Ramos (cell line): ENCODE results near the gene PES1.
"Not testable (repeated sequence)": the region's sequence is repeated elsewhere in the genome, so short reads cannot be mapped to it uniquely, and the experiment has no call there.

Experiments used
- in situ Hi-C: fragments of 300-500 bp; cut with MboI; formaldehyde crosslinking; loops from one replicate; pipeline ENCODE4 v1.14.3; 2022; ENCODE audit warnings: low sequenced_read_pairs; ENCODE audit not compliant: unreplicated experiment

Gene PES1

DNA sequence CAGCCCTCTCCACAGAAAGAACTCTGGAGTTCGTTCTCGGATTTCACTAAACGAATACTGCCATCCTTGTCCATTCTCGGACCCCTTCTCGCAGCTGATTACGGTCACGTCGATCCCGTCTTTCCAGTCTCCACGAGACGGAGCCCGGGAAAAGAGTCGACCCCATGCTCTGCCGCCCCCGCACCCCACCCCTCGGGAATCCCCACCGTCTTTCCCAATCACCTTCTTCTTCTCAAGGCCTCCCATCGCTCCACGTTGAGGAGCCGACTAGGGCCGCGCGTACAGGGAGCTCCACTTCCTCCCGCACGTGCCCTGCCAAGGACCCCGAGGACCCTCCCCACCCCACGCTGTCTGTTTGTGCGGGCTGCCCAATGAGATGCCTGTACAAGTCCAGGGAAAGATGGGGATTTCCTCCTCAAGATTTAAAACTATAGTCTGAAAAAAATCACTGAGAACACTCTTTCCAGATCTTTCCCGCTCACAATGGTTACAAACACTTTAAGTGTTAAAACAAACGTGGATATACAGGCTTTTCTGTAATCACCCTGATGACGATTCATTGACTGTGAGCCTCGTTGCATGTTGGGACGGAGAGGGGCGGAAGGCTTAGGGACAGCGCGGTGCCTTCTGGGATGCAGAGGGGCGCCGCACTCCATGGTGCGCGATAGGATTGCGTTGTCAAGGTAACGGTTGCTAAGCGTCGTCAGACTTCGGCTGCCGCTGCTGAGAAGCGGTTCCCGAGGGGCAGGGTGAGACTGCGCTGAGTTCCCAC lies at the start of gene PES1:
TSS of gene PES1 (minus strand) at position 323 of the 772 bp plus-strand sequence. CDS start at position 246, 77 bp downstream.
- in situ Hi-C loops: no loop called here

DNA sequence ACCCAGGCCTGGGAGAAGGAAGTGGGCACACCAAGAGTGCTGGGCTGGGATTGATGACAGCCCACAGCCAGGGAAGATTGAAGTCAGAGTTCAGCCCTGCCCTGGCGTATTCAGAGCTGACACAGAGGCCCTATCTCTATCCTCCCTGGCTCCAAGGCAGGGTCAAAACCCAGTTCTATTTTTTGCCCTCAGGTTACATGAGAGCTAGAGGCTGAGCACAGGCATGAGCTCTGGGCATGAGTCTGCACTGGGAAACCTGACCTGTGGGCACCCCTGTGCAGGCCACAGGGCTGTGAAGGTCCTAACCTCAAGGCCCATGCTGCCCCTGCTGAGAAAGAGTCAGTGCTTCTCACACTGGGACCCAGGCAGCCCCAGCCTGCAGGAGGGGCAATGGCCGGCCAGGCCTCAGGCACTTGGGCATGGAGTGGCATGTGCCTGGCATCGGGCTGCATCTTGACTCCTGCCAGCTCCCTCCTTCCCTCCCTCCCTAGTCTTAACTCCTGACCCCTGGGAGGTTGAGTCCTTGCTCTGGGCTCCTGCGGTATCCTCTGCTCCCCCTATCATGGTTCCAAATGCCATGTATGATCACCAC lies 49.2 kb upstream of the PES1 start:
- in situ Hi-C loops: no loop called here

GRCh38 chr22:30640361-30640760 lies 48.7 kb upstream of the PES1 start:
- in situ Hi-C loops: no loop called here

- in situ Hi-C loops: no loop called here
Measured at GRCh38 chr22:30637701-30638114, 46.0 kb upstream of the PES1 start.

GRCh38 chr22:30636226-30637077 lies 44.7 kb upstream of the PES1 start:
- in situ Hi-C loops: no loop called here

DNA sequence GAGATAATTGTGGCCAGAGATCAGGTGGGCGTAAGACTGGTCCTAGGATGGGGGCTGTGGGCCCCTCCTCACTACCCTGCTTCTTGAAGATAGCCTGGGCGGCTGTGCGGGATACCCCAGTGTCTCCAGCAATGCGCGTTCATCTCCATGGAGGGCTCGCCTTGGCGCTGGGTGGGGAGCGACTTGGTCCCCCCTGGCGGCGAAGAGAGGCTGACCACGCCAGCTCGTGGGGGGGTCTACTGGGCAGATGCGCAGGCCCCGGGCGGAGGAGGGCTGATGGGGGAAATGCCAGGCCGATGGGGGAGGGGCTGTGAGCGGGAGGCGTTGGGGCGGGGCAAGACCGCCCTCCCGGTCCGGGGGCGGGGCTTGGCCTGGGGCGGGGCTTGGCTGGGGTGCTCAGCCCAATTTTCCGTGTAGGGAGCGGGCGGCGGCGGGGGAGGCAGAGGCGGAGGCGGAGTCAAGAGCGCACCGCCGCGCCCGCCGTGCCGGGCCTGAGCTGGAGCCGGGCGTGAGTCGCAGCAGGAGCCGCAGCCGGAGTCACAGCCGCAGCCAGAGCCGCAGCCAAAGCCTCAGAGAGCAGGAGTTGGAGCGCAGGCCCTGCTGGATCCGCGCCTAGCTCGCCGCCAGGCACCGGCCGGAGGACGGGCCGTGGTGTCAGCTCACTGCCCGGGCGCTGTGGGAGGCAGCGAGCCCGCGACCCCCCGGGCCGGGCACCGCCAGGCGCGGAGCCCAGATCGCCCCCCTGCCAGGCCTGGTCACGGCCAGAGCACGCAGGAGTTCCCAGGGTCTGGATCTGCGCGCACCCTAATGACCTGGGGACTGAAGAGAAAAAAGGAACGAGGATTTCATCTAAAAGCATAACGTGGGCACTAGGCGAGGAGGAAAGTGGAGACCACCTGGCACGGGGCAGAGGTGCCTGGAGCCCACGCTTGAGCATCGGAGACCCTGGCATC lies 43.8 kb upstream of the PES1 start, which contains the start of gene SLC35E4:
TSS of gene SLC35E4 (plus strand) at position 509 of the 953 bp plus-strand sequence. CDS start 670 bp downstream, outside the sequence.
- in situ Hi-C loops: no loop called here

GRCh38 chr22:30634471-30635233 lies 42.9 kb upstream of the PES1 start:
- in situ Hi-C loops: no loop called here

GRCh38 chr22:30631469-30631868 lies 39.8 kb upstream of the PES1 start:
- in situ Hi-C loops: not testable (repeated sequence)

DNA sequence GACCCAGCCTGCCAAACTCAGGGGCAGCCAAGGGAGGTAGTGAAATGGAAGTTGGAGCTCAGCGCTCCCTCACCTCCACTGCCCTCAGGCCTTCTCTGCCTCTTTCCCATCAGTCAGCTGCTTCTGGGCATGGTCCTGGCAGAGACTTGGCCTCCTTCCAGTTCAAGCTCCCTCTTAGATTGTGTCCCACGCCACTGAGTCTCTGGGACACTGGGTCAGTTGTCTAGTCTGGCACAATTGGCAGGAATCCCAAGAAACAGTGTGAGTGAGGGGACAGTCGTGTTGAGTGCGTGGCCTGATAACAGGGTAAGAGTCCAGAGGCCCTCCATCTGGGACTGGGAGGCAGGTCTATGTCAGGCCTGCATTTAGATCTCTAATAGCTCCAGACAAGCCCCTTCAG lies 36.8 kb upstream of the PES1 start:
- in situ Hi-C loops: no loop called here

- in situ Hi-C loops: no loop called here
Measured at GRCh38 chr22:30627471-30627870, 35.8 kb upstream of the PES1 start.

DNA sequence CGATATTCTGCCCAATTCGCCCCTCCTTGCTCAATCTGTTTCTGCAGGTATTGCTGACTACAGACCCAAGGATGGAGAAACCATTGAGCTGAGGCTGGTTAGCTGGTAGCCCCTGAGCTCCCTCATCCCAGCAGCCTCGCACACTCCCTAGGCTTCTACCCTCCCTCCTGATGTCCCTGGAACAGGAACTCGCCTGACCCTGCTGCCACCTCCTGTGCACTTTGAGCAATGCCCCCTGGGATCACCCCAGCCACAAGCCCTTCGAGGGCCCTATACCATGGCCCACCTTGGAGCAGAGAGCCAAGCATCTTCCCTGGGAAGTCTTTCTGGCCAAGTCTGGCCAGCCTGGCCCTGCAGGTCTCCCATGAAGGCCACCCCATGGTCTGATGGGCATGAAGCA lies 34.7 kb upstream of the PES1 start:
- in situ Hi-C loops: no loop called here

- in situ Hi-C loops: not testable (repeated sequence)
Measured at GRCh38 chr22:30619909-30620308, 28.2 kb upstream of the PES1 start.

GRCh38 chr22:30617819-30618218 lies 26.1 kb upstream of the PES1 start:
- in situ Hi-C loops: no loop called here

GRCh38 chr22:30615543-30615954 lies 23.8 kb upstream of the PES1 start:
- in situ Hi-C loops: no loop called here

GRCh38 chr22:30614879-30615278 lies 23.2 kb upstream of the PES1 start:
- in situ Hi-C loops: no loop called here

- in situ Hi-C loops: no loop called here
Measured at GRCh38 chr22:30614268-30614667, 22.6 kb upstream of the PES1 start.

DNA sequence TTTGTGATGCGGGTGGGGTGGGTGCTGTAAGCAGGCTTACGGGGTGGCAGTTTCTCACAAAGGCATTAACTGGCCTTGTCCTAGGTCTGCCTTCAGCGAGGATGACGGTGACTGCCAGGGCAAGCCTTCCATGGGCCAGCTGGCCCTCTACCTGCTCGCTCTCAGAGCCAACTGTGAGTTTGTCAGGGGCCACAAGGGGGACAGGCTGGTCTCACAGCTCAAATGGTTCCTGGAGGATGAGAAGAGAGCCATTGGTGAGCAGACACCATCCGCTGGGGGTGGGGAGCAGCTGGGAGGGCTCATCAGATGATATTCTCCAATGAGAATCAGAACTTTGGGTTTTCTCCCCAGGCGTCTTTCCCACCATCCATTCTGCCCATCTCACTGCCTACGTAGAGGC lies 21.1 kb upstream of the PES1 start:
- in situ Hi-C loops: no loop called here

- in situ Hi-C loops: no loop called here
Measured at GRCh38 chr22:30611197-30611596, 19.5 kb upstream of the PES1 start.

GRCh38 chr22:30610299-30610698 lies 18.6 kb upstream of the PES1 start:
- in situ Hi-C loops: no loop called here
